ENCODE data around the gene ACADS. TPM values are rescaled to one million over a fixed set of nuclear protein-coding genes. Genes with fewer than 3 reads are reported as not detected.

ACADS gene
- total and polyA plus RNA-seq, 9 of the 15 experiments (the other 6 are each of a cell fraction or from before 2014, with no cell fraction given), result 0.06 to 20.3 (median 8.8) TPM

DNA sequence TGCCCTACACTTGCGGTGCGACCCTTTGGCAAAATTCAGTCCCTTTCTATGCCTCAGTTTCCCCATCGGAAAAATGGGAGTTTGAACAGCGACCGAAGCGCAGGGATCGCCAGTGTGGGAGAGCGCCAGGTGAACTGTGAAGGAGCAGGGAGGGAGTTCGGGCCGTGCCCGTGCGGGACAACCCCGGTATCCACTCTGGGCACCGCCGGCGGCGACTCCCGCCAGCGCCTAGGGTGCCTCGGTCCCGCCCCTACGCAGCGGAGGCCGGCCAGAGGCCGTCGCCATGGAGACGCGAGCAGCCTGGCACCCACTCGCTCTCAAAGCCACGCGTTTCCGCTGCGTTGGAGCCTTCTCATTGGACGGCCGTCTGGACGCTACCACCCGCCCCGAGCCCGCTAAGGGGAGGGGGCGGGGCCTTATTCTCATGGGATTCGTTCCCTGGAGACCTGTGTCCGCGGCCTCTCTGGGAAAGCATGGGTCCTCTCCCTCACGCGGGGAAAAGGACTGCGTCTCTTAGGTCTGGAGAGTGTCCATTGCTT lies 39.4 kb upstream of the ACADS start (continued):
- TF ChIP-seq, protein P1, sequence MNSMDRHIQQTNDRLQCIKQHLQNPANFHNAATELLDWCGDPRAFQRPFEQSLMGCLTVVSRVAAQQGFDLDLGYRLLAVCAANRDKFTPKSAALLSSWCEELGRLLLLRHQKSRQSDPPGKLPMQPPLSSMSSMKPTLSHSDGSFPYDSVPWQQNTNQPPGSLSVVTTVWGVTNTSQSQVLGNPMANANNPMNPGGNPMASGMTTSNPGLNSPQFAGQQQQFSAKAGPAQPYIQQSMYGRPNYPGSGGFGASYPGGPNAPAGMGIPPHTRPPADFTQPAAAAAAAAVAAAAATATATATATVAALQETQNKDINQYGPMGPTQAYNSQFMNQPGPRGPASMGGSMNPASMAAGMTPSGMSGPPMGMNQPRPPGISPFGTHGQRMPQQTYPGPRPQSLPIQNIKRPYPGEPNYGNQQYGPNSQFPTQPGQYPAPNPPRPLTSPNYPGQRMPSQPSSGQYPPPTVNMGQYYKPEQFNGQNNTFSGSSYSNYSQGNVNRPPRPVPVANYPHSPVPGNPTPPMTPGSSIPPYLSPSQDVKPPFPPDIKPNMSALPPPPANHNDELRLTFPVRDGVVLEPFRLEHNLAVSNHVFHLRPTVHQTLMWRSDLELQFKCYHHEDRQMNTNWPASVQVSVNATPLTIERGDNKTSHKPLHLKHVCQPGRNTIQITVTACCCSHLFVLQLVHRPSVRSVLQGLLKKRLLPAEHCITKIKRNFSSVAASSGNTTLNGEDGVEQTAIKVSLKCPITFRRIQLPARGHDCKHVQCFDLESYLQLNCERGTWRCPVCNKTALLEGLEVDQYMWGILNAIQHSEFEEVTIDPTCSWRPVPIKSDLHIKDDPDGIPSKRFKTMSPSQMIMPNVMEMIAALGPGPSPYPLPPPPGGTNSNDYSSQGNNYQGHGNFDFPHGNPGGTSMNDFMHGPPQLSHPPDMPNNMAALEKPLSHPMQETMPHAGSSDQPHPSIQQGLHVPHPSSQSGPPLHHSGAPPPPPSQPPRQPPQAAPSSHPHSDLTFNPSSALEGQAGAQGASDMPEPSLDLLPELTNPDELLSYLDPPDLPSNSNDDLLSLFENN (IDR thresholded peaks at IDR 0.05; ENCODE audit: low read depth in 2 of 2, low read length in 2 of 2), result no peak
- TF ChIP-seq TRIM28 (IDR thresholded peaks at IDR 0.05) (no peak), COPS2 (conservative IDR thresholded peaks at IDR 0.05) (no peak), NR4A1 (CRISPR knock-in tag; IDR thresholded peaks at IDR 0.05) (no peak), NR4A1 (tag; IDR thresholded peaks at IDR 0.05) (no peak), FOXJ3 (CRISPR knock-in tag; IDR thresholded peaks at IDR 0.05) (no peak), FOXM1 (IDR thresholded peaks at IDR 0.05; ENCODE audit: low read depth) (no peak), FOXM1 (CRISPR knock-in tag; IDR thresholded peaks at IDR 0.05; ENCODE audit: low read depth) (no peak), SMARCA5 (IDR thresholded peaks at IDR 0.05) (no peak), NFIX (CRISPR knock-in tag; IDR thresholded peaks at IDR 0.05; ENCODE audit: low read depth) (no peak), TRIM24 (IDR thresholded peaks at IDR 0.05) (no peak), ZNF668 (CRISPR knock-in tag; IDR thresholded peaks at IDR 0.05) (no peak)
- TF ChIP-seq, protein P2, sequence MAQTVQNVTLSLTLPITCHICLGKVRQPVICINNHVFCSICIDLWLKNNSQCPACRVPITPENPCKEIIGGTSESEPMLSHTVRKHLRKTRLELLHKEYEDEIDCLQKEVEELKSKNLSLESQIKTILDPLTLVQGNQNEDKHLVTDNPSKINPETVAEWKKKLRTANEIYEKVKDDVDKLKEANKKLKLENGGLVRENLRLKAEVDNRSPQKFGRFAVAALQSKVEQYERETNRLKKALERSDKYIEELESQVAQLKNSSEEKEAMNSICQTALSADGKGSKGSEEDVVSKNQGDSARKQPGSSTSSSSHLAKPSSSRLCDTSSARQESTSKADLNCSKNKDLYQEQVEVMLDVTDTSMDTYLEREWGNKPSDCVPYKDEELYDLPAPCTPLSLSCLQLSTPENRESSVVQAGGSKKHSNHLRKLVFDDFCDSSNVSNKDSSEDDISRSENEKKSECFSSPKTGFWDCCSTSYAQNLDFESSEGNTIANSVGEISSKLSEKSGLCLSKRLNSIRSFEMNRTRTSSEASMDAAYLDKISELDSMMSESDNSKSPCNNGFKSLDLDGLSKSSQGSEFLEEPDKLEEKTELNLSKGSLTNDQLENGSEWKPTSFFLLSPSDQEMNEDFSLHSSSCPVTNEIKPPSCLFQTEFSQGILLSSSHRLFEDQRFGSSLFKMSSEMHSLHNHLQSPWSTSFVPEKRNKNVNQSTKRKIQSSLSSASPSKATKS (CRISPR knock-in tag; IDR thresholded peaks at IDR 0.05), result no peak
- TF ChIP-seq, protein P3, sequence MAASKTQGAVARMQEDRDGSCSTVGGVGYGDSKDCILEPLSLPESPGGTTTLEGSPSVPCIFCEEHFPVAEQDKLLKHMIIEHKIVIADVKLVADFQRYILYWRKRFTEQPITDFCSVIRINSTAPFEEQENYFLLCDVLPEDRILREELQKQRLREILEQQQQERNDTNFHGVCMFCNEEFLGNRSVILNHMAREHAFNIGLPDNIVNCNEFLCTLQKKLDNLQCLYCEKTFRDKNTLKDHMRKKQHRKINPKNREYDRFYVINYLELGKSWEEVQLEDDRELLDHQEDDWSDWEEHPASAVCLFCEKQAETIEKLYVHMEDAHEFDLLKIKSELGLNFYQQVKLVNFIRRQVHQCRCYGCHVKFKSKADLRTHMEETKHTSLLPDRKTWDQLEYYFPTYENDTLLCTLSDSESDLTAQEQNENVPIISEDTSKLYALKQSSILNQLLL (CRISPR knock-in tag; IDR thresholded peaks at IDR 0.05; ENCODE audit: borderline replicate concordance), result no peak
- TF ChIP-seq, protein P4, sequence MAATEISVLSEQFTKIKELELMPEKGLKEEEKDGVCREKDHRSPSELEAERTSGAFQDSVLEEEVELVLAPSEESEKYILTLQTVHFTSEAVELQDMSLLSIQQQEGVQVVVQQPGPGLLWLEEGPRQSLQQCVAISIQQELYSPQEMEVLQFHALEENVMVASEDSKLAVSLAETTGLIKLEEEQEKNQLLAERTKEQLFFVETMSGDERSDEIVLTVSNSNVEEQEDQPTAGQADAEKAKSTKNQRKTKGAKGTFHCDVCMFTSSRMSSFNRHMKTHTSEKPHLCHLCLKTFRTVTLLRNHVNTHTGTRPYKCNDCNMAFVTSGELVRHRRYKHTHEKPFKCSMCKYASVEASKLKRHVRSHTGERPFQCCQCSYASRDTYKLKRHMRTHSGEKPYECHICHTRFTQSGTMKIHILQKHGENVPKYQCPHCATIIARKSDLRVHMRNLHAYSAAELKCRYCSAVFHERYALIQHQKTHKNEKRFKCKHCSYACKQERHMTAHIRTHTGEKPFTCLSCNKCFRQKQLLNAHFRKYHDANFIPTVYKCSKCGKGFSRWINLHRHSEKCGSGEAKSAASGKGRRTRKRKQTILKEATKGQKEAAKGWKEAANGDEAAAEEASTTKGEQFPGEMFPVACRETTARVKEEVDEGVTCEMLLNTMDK (IDR thresholded peaks at IDR 0.05; ENCODE audit: borderline replicate concordance, insufficient read depth, low read depth, low read length, poor library complexity, severe bottlenecking), result no peak
- TF ChIP-seq, protein P5, sequence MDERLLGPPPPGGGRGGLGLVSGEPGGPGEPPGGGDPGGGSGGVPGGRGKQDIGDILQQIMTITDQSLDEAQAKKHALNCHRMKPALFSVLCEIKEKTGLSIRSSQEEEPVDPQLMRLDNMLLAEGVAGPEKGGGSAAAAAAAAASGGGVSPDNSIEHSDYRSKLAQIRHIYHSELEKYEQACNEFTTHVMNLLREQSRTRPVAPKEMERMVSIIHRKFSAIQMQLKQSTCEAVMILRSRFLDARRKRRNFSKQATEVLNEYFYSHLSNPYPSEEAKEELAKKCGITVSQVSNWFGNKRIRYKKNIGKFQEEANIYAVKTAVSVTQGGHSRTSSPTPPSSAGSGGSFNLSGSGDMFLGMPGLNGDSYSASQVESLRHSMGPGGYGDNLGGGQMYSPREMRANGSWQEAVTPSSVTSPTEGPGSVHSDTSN (CRISPR knock-in tag; IDR thresholded peaks at IDR 0.05; ENCODE audit: low read depth), result no peak
- TF ChIP-seq, protein P5 (tag; conservative IDR thresholded peaks at IDR 0.05; ENCODE audit: low read depth), result no peak

Measured in K562 (cell line).